ENCODE measurements around the gene NTMT1. TPM values are rescaled to one million over a fixed set of nuclear protein-coding genes. Genes with fewer than 3 reads are reported as not detected.

The NTMT1 gene, protein sequence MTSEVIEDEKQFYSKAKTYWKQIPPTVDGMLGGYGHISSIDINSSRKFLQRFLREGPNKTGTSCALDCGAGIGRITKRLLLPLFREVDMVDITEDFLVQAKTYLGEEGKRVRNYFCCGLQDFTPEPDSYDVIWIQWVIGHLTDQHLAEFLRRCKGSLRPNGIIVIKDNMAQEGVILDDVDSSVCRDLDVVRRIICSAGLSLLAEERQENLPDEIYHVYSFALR
- total RNA-seq, result 25.1 TPM
- long read RNA-seq, transcript NTMT1-203 (4 exons, 1,315 nt), result major isoform, 14 of 32 reads
- long read RNA-seq, partial matches to known transcripts, result 2 of 32 reads
- long read RNA-seq, other reads (novel, unspliced or antisense), result 9 of 32 reads

DNA sequence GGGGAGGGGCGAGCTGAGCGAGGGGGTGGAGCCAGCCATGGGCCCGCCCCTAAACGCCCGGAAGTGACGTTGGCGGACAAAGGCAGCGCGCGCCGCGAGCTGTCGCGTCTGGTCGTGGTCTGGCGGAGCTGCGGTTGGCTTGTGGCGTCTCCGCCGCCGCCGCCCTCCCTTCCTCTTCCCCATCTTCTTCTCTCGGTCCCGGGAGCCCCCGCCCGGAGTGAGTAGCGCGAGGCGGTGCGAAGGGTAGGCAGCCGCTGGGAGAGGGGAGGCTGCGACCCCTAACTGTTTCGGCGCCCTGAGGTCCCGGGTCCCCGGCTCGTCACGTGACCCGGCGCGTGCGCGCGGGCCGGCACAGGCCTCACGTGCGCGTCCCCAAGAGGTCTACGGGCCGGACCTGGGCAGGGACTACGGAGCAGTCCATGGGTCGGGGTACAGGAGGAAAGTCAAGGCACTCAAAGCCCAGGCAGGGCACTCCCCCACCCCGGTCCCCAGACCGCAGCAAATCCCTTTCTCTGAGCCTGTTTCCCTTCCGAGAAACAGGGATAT, at the start of gene NTMT1:
Gene NTMT1 (plus strand): TSS at position 85 of the 546 bp plus-strand sequence. CDS start 6,541 bp downstream, outside the sequence.
- TF ChIP-seq, protein P1, sequence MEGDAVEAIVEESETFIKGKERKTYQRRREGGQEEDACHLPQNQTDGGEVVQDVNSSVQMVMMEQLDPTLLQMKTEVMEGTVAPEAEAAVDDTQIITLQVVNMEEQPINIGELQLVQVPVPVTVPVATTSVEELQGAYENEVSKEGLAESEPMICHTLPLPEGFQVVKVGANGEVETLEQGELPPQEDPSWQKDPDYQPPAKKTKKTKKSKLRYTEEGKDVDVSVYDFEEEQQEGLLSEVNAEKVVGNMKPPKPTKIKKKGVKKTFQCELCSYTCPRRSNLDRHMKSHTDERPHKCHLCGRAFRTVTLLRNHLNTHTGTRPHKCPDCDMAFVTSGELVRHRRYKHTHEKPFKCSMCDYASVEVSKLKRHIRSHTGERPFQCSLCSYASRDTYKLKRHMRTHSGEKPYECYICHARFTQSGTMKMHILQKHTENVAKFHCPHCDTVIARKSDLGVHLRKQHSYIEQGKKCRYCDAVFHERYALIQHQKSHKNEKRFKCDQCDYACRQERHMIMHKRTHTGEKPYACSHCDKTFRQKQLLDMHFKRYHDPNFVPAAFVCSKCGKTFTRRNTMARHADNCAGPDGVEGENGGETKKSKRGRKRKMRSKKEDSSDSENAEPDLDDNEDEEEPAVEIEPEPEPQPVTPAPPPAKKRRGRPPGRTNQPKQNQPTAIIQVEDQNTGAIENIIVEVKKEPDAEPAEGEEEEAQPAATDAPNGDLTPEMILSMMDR (IDR thresholded peaks at IDR 0.05), result no peak
- DNase-seq (peak; percentile 92), ATAC-seq (peak; percentile 96 to 97)
- H3K27ac ChIP-seq, result peak within 1 kb of the TSS; percentile 87
- peak within 1 kb of the TSS; percentile 77 for H3K4me3 ChIP-seq
- intact Hi-C loops (cut with DNase I), result no loop called here
- H3K9me3 ChIP-seq, result no peaks in the 10 kb centered on the region
- H3K4me1 ChIP-seq, result peaks cover 59% of the 10 kb centered on the region
- no peaks in the 10 kb centered on the region for H3K36me3 ChIP-seq
- peaks cover 3% of the 10 kb centered on the region for H3K27me3 ChIP-seq (ENCODE audit: low read depth)

DNA sequence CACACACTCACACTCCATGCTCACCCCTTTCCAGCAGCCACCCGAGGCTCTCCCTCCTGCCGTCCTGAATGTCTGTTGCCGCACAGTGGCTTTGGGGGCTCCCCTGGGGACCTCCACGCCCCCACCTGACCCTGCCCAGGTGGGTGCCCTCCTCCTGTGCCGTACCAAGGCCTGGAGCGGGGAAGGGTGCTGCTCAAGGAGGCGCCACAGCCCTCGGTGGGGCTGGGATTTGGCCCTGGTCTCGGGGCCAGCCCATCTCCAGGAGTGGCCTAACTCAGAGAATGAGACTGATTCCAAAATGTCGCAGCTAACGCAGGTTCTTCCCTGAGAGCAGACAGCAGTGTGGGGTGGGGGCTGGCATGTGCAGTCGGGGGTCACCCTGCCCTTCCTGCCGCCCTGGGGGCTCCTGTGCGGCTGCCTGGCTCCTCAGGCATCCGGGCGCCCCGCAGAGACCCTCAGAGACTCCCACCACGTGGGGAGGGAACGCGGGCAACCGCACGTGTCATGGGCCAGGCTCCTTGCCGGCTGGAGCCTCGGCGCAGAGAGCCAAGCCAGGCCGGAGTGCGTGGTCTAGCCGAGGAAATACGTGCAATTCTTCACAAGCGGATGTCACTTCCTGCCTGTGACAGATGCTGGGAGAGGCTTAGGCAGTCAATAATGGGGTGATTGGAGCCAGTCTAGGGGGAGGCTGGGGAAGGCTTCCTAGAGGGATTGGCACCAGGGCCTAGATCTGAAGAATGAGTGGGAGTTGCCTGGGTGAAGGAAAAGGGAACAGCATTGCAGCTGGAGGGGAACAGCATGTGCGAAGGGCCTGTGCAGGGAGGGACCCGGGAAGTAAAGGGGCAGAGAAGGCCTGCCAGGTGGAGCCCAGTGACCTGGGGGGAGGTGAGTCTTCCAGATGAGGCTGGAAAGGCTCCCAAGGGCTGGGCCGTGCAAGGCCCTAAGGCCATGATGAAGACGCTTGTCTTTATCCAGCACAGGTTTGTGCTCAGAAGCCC, 49.1 kb upstream of the NTMT1 start:
- H3K4me1 ChIP-seq, result no peaks in the 10 kb centered on the region
- intact Hi-C loops (cut with DNase I), result no loop called here
- no peak overlapping the region for H3K4me3 ChIP-seq
- peak overlapping the region; percentile 56 for H3K27ac ChIP-seq
- DNase-seq (no peak), ATAC-seq (peak in 1 of 2 donors; percentile 17)
- H3K36me3 ChIP-seq, result no peaks in the 10 kb centered on the region
- no peaks in the 10 kb centered on the region for H3K27me3 ChIP-seq (ENCODE audit: low read depth)
- H3K9me3 ChIP-seq, result no peaks in the 10 kb centered on the region
- TF ChIP-seq, protein P1 (IDR thresholded peaks at IDR 0.05), result no peak

DNA sequence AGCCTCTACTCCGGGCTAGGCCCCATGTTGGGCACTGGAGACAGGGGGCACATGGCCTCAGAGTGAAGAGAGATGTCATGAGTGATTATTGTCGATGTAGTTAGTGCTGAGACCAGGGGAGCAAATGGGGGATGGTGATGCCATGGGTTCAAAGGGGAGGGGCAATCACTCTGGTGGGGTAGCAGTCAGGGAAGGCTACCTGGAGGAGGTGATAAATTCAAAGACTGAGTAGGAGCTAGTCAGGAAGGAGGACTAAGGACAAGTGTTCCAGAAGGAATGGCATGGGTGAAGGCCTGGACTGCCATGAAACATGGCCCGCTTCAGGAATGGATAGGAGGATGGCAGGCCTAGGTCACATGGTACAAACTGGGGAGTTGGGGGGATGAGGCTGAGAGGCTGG, 46.7 kb upstream of the NTMT1 start:
- Histone ChIP-seq H3K27me3 (ENCODE audit: low read depth) (no peaks in the 10 kb centered on the region), H3K4me3 (no peak overlapping the region), H3K36me3 (no peaks in the 10 kb centered on the region), H3K27ac (no peak overlapping the region), H3K9me3 (no peaks in the 10 kb centered on the region), H3K4me1 (peaks cover 2% of the 10 kb centered on the region)
- DNase-seq, result no peak
- no peak for ATAC-seq
- intact Hi-C loops (cut with DNase I), result no loop called here
- TF ChIP-seq, protein P1 (IDR thresholded peaks at IDR 0.05), result no peak

DNA sequence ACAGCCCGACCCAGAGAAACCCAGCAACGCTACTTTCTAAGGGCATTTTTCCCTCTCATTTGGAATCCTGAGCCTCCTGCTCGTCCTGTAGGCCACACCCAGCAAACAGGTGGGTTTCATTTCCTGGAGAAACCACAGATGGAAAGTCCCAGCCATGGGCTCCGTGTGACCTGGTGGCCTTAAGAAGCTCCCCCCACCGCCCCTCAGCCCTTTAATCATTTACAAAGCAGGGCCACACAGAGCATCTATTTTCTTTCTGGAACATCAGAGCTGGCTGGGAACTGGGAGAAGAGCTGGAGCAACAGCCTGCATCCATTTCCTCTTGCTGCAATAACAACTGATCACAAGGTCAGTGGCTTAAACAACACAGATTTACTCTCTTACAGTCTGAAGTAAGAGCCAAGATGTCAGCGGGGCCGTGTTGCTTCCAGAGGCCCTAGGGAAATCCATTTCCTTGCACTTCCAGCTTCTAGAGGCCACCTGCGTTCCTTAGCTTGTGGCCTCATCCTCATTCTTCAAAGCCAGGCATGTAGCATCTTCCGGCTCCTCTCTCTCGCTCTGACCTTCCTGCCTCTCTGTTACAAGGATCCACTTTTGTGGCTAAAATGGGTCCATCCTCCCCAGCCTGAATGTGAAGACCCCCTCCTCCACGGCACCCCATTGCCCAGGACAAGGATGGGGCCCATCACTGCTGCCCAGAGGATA, 45.6 kb upstream of the NTMT1 start:
- DNase-seq, result no peak
- intact Hi-C loops (cut with DNase I), result no loop called here

More for the DNA sequence above, 45.6 kb upstream of the NTMT1 start:
- Histone ChIP-seq H3K4me3 (no peak overlapping the region), H3K27ac (no peak overlapping the region), H3K9me3 (no peaks in the 10 kb centered on the region), H3K27me3 (ENCODE audit: low read depth) (no peaks in the 10 kb centered on the region), H3K36me3 (no peaks in the 10 kb centered on the region), H3K4me1 (peaks cover 9% of the 10 kb centered on the region)
- no peak for ATAC-seq
- TF ChIP-seq, protein P1 (IDR thresholded peaks at IDR 0.05), result no peak

Data from lower lobe of right lung (tissue), 2 donors.